Measurements from ENCODE around the gene HAAO. TPM values are rescaled to one million over a fixed set of nuclear protein-coding genes. Genes with fewer than 3 reads are reported as not detected.
A peak's percentile ranks its signal among the peaks of the same experiment; 100 is the strongest.

Gene HAAO
- total and polyA plus RNA-seq, 2 of the 13 experiments (the other 11 are each of a cell fraction or from before 2014, with no cell fraction given), result 36.1 to 42.7 TPM

GRCh38 chr2:42810121-42810970, 18.0 kb upstream of the HAAO start (continued):
- peak; percentile 93 for TF ChIP-seq PRDM4 (CRISPR knock-in tag; IDR thresholded peaks at IDR 0.05; ENCODE audit: borderline replicate concordance)
- peak; percentile 99 for TF ChIP-seq ZNF589 (CRISPR knock-in tag; conservative IDR thresholded peaks at IDR 0.05)
- TF ChIP-seq ZNF563 (CRISPR knock-in tag; IDR thresholded peaks at IDR 0.05), result peak; percentile 98
- peak; percentile 100 for TF ChIP-seq MAF1 (CRISPR knock-in tag; IDR thresholded peaks at IDR 0.05; ENCODE audit: borderline replicate concordance)
- TF ChIP-seq TBL1XR1 (IDR thresholded peaks at IDR 0.05; ENCODE audit: borderline replicate concordance, low read length, partially characterized antibody), result peak; percentile 61
- peak; percentile 97 for TF ChIP-seq TOPORS (CRISPR knock-in tag; IDR thresholded peaks at IDR 0.05)
- peak; percentile 92 for TF ChIP-seq ZBTB38 (CRISPR knock-in tag; IDR thresholded peaks at IDR 0.05)
- TF ChIP-seq ZNF850 (CRISPR knock-in tag; conservative IDR thresholded peaks at IDR 0.05), result peak; percentile 93; the same call in 1 of the 2 replicates
- TF ChIP-seq, protein P1, sequence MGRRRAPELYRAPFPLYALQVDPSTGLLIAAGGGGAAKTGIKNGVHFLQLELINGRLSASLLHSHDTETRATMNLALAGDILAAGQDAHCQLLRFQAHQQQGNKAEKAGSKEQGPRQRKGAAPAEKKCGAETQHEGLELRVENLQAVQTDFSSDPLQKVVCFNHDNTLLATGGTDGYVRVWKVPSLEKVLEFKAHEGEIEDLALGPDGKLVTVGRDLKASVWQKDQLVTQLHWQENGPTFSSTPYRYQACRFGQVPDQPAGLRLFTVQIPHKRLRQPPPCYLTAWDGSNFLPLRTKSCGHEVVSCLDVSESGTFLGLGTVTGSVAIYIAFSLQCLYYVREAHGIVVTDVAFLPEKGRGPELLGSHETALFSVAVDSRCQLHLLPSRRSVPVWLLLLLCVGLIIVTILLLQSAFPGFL (CRISPR knock-in tag; IDR thresholded peaks at IDR 0.05), result peak; percentile 72; the same call in 1 of the 2 replicates
- TF ChIP-seq RFX5 (IDR thresholded peaks at IDR 0.05; ENCODE audit: low read depth, low read length), result no peak
- TF ChIP-seq ZNF160 (CRISPR knock-in tag; IDR thresholded peaks at IDR 0.05), result peak; percentile 97
- TF ChIP-seq KIAA2018 (CRISPR knock-in tag; IDR thresholded peaks at IDR 0.05; ENCODE audit: borderline replicate concordance), result peak; percentile 74
- TF ChIP-seq POLR2A (IDR thresholded peaks at IDR 0.05; ENCODE audit: insufficient read depth in 1 of 2, low read depth in 2 of 2, low read length in 2 of 2), result peak; percentile 82 to 95
- TF ChIP-seq ZNF619 (CRISPR knock-in tag; IDR thresholded peaks at IDR 0.05), result peak; percentile 99
- TF ChIP-seq ZNF501 (CRISPR knock-in tag; IDR thresholded peaks at IDR 0.05), result peak; percentile 91
- TF ChIP-seq ZNF576 (CRISPR knock-in tag; IDR thresholded peaks at IDR 0.05), result no peak
- no peak for TF ChIP-seq ATF1 (CRISPR knock-in tag; IDR thresholded peaks at IDR 0.05)
